Left lung (tissue), 10 donors: ENCODE results near the gene C17orf78. TPM values are rescaled to one million over a fixed set of nuclear protein-coding genes. Genes with fewer than 3 reads are reported as not detected.
A peak's percentile ranks its signal among the peaks of the same experiment; 100 is the strongest.

Source experiments
- ATAC-seq: fragments of 200-7000 bp; cut with Tn5 transposase; one replicate; pipeline ENCODE4 v1.9.1; 2020; ENCODE audit warnings: moderate library complexity
- DNase-seq, 4 donors: peaks; one replicate each; pipeline ENCODE4 v3.0.0-alpha.2; 2013 to 2020
- H3K27ac ChIP-seq, 2 donors: fragments of 200-600 bp; sonication (generic) in 1 of 2; one replicate each; pipeline versions ENCODE4 v1.5.0 to v1.8.0; 2020 to 2021
- H3K27me3 ChIP-seq, 2 donors: fragments of 200-600 bp; sonication (generic) in 1 of 2; one replicate each; pipeline versions ENCODE4 v1.5.0 to v1.8.0; 2020 to 2021
- H3K36me3 ChIP-seq, 2 donors: fragments of 200-600 bp; sonication (generic) in 1 of 2; one replicate each; pipeline versions ENCODE4 v1.5.0 to v1.8.0; 2020 to 2021
- H3K4me1 ChIP-seq, 2 donors: fragments of 200-600 bp; one replicate each; pipeline ENCODE4 v1.8.0; 2021
- H3K4me3 ChIP-seq, 2 donors: fragments of 200-600 bp; sonication (generic) in 1 of 2; one replicate each; pipeline versions ENCODE4 v1.5.0 to v1.8.0; 2020 to 2021; ENCODE audit warnings: mild to moderate bottlenecking in 1 of 2
- H3K9me3 ChIP-seq, 2 donors: fragments of 200-600 bp; sonication (generic) in 1 of 2; one replicate each; pipeline versions ENCODE4 v1.5.0 to v1.8.0; 2020 to 2021
- CTCF ChIP-seq, 2 donors: fragments of 200-600 bp; sonication (generic) in 1 of 2; IDR thresholded peaks; one replicate each; pipeline versions ENCODE4 v1.5.0 to v1.8.0; 2021; ENCODE audit warnings: antibody characterized with exemption in 2 of 2
- intact Hi-C, 2 donors: fragments of 100-400 bp; cut with DNase I; formaldehyde crosslinking; loops; one replicate each; pipeline versions ENCODE4 v1.11.2 to v1.14.2; 2022
- polyA plus RNA-seq, 6 donors: library from polyadenylated mRNA; unstranded; fragments of 120-200 nt; gene quantifications; one replicate each; pipeline ENCODE4 v1.2.1, GENCODE V29; 2013; ENCODE audit not compliant: insufficient read length in 6 of 6
- total RNA-seq, 2 donors: library from RNA; stranded (reverse); fragmentation: NEBNext Ultra II Directional; extraction: Animal tissue kit (Norgen Biotek cat#: 25700); gene quantifications; one replicate each; pipeline ENCODE4 v1.2.1, GENCODE V29; 2021
- donor health status: DM: no; HTN: yes; CAD: no.
- donor health status: DM: no; HTN: no; CAD: no.

The C17orf78 gene
- total and polyA plus RNA-seq, 8 donors: 0.21 to 0.58 (median 0.35) TPM; not detected in 2

- Histone ChIP-seq H3K9me3 (no peaks in the 10 kb centered on the region), H3K36me3 (no peaks in the 10 kb centered on the region), H3K27me3 (no peaks in the 10 kb centered on the region), H3K4me1 (no peaks in the 10 kb centered on the region), H3K4me3 (no peak overlapping the region), H3K27ac (no peak overlapping the region)
- intact Hi-C loops: no loop called here
- DNase-seq (no peak), ATAC-seq (no peak)
- TF ChIP-seq CTCF (IDR thresholded peaks at IDR 0.05): no peak
These were observed 10.7 kb downstream of the C17orf78 start for GRCh38 chr17:37386462-37386861.

DNA sequence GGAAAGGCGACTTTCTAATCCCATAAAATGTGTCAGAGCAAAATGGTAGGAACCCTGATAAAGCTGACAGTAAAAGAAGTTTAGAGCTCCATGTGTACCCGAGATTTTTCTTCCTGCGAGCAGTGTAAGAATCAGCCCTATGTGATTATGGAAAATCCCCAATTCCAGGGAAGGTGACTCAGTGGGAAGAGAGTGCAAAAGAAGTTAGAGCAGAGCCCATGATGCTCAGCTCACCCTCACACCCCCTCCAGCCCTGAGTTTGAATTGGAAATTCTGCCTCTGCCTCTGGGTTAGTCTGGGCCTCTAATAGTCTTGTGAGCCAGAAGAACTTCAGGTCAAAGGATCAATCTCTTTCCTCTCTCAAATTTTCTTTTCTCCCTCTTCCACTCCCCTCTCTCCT lies 12.5 kb downstream of the C17orf78 start:
- intact Hi-C loops: no loop called here
- no peak for DNase-seq

DNA sequence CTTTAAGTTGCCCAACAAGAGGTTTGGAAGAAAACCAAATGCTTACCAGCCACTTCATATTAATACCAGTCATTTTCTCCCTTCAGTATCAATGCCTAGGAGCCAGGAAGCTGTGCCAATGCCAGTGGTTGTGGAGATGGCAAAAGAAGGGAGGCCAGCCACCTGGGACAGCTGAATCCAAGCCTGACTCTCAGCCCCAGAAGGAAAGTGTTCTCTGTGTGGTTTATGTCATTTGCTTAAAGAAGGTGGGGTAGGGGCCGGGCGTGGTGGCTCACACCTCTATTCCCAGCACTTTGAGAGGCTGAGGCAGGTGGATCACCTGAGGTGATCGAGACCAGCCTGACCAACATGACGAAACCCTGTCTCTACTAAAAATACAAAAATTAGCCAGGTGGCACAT lies 13.4 kb downstream of the C17orf78 start:
- peak; percentile 54 for ATAC-seq
- H3K4me3 ChIP-seq: no peak overlapping the region

More for the DNA sequence above, 12.5 kb downstream of the C17orf78 start:
- H3K36me3 ChIP-seq: no peaks in the 10 kb centered on the region
- no peaks in the 10 kb centered on the region for H3K9me3 ChIP-seq
- H3K4me3 ChIP-seq: no peak overlapping the region
- no peak for ATAC-seq
- no peaks in the 10 kb centered on the region for H3K4me1 ChIP-seq
- no peak for TF ChIP-seq CTCF (IDR thresholded peaks at IDR 0.05)
- H3K27me3 ChIP-seq: no peaks in the 10 kb centered on the region
- no peak overlapping the region for H3K27ac ChIP-seq

DNA sequence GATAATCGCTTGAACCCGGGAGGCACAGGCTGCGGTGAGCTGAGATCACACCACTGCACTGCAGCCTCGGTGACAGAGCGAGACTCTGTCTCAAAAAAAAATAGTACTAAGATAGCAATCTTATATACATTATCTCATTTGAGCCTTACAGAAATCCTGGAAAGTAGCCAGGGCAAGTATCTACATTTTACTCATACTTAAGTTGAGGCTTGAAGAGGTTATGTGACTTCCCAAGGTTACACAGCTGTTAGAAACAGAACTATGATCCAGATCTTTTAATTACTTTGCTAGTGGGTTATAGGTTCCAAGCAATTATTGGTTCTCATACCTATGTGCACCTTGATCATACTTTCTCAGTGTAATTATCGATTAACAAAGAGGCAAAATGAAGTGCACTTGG lies 15.4 kb downstream of the C17orf78 start:
- no peak for ATAC-seq
- intact Hi-C loops: no loop called here
- no peak overlapping the region for H3K27ac ChIP-seq
- no peak overlapping the region for H3K4me3 ChIP-seq
- no peaks in the 10 kb centered on the region for H3K9me3 ChIP-seq
- no peaks in the 10 kb centered on the region for H3K27me3 ChIP-seq
- no peak for TF ChIP-seq CTCF (IDR thresholded peaks at IDR 0.05)
- H3K4me1 ChIP-seq: no peaks in the 10 kb centered on the region
- no peak for DNase-seq
- no peaks in the 10 kb centered on the region for H3K36me3 ChIP-seq

More for the DNA sequence above, 13.4 kb downstream of the C17orf78 start:
- Histone ChIP-seq H3K4me1 (no peaks in the 10 kb centered on the region), H3K27ac (no peak overlapping the region), H3K27me3 (no peaks in the 10 kb centered on the region), H3K36me3 (no peaks in the 10 kb centered on the region), H3K9me3 (no peaks in the 10 kb centered on the region)
- no peak for DNase-seq
- intact Hi-C loops: no loop called here
- TF ChIP-seq CTCF (IDR thresholded peaks at IDR 0.05): no peak

GRCh38 chr17:37392024-37392590 lies 16.3 kb downstream of the C17orf78 start:
- no peak overlapping the region for H3K4me3 ChIP-seq
- no peak for TF ChIP-seq CTCF (IDR thresholded peaks at IDR 0.05)
- H3K27ac ChIP-seq: no peak overlapping the region
- H3K27me3 ChIP-seq: no peaks in the 10 kb centered on the region
- DNase-seq: no peak
- peaks cover 0 to under 1% of the 10 kb centered on the region in 2 donors for H3K4me1 ChIP-seq
- H3K36me3 ChIP-seq: no peaks in the 10 kb centered on the region
- no peaks in the 10 kb centered on the region for H3K9me3 ChIP-seq
- intact Hi-C loops: no loop called here
- peak; percentile 41 for ATAC-seq
